Cerebellar cortex (tissue), 1 donor: Measurements from ENCODE around the gene ZFHX3.

Experiments
- DNase-seq: peaks from one replicate; pipeline ENCODE4 v3.0.0-alpha.2; 2015; ENCODE audit warnings: low spot score

The ZFHX3 gene

GRCh38 chr16:73054813-73055482, 7.0 kb upstream of the ZFHX3 start:
- peak; percentile 62 for DNase-seq

GRCh38 chr16:73054498-73054812, 6.5 kb upstream of the ZFHX3 start:
- DNase-seq: no peak

GRCh38 chr16:73054125-73054484, 6.2 kb upstream of the ZFHX3 start:
- DNase-seq: no peak

GRCh38 chr16:73053364-73054124, 5.6 kb upstream of the ZFHX3 start:
- no peak for DNase-seq

- DNase-seq: no peak
Observed at GRCh38 chr16:73053038-73053363, 5.1 kb upstream of the ZFHX3 start.

GRCh38 chr16:73052576-73052975, 4.6 kb upstream of the ZFHX3 start:
- DNase-seq: no peak

GRCh38 chr16:73051961-73052360, 4.0 kb upstream of the ZFHX3 start:
- no peak for DNase-seq

GRCh38 chr16:73051226-73051625, 3.3 kb upstream of the ZFHX3 start:
- no peak for DNase-seq

GRCh38 chr16:73050201-73051099, 2.5 kb upstream of the ZFHX3 start:
- DNase-seq: no peak

- no peak for DNase-seq
Observed at GRCh38 chr16:73049511-73049910, 1.6 kb upstream of the ZFHX3 start.

GRCh38 chr16:73049091-73049490, 1.2 kb upstream of the ZFHX3 start:
- DNase-seq: no peak

GRCh38 chr16:73048292-73049080, 558 bp upstream of the ZFHX3 start:
- no peak for DNase-seq

GRCh38 chr16:73047221-73047535, 750 bp downstream of the ZFHX3 start:
- peak; percentile 15 for DNase-seq

GRCh38 chr16:73046849-73047214, 1.1 kb downstream of the ZFHX3 start:
- no peak for DNase-seq

GRCh38 chr16:73046202-73046848, 1.6 kb downstream of the ZFHX3 start:
- DNase-seq: no peak

- DNase-seq: no peak
Observed at GRCh38 chr16:73043828-73044467, 4.0 kb downstream of the ZFHX3 start.

- no peak for DNase-seq
Observed at GRCh38 chr16:73042807-73043206, 5.1 kb downstream of the ZFHX3 start.

- DNase-seq: no peak
Observed at GRCh38 chr16:73041676-73042075, 6.3 kb downstream of the ZFHX3 start.

GRCh38 chr16:73040735-73041402, 7.1 kb downstream of the ZFHX3 start:
- no peak for DNase-seq

GRCh38 chr16:73040136-73040535, 7.8 kb downstream of the ZFHX3 start:
- no peak for DNase-seq
